NCI-H1930 (cell line): ENCODE measurements around the gene SPOP.
"Not testable (repeated sequence)": the region's sequence is repeated elsewhere in the genome, so short reads cannot be mapped to it uniquely, and the experiment has no call there.

ENCODE experiments used
- DNase-seq, 2 experiments: peaks; one replicate each; lab custom pipeline; 2025; lab: John Stamatoyannopoulos, UW

SPOP gene

DNA sequence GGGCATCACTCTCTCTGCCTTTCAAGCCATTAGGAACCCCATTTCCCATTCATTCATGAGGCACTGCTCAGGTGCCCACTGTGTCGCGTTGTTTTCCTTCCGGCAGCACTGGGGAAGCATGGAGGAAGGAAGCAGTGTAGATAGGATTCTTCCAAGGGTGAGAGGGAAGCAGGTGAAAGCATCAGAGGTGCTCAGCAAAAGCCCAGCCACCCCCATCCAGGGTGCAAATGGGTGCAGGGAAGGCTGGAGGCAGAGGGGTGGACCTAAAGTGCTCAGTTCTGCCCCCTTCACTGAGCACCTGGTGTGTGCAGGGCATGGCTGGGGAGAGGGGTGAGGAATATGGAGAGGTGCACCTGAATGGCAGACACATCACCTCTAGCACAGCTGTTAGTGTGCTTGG is 105.7 kb downstream of the SPOP start:
- DNase-seq: no peak

DNA sequence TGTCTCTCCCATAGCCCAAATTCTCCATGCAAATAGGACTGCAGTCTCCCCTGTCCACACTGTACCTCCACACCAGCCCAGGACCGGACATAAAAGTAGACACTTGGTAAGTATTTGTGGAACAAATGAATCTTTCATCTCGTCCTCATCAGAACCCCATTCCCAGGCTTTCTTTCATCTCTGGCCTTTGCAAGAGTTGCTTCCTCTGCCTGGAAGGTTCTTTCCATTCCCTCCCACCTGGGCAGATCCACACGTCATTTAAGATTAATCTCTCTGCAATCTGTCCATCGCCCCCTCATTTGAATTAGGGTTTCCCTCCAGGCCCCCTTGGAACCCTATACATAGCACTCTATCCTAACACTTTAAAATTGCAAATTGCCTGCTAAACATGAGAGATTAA is 106.1 kb downstream of the SPOP start:
- no peak for DNase-seq

DNA sequence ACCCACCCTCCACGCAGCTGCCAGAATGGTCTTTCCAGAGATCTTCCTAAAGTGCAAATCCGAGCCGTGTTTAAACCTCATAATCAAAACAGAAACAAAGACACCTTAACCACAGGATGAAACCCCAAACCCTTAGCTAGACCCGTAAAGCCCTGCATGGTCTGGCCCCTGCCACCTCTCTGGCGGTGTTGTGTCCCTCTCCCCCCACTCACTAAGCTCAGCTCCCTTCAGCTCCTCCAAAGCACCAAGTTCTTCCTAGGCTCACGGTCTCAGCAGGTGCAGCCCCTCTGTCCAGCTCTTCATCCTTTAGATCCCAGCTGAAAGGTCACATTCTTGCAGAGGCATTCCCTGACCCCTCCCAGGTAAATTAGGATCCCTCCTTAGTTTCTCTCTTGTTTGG is 106.6 kb downstream of the SPOP start:
- no peak for DNase-seq

DNA sequence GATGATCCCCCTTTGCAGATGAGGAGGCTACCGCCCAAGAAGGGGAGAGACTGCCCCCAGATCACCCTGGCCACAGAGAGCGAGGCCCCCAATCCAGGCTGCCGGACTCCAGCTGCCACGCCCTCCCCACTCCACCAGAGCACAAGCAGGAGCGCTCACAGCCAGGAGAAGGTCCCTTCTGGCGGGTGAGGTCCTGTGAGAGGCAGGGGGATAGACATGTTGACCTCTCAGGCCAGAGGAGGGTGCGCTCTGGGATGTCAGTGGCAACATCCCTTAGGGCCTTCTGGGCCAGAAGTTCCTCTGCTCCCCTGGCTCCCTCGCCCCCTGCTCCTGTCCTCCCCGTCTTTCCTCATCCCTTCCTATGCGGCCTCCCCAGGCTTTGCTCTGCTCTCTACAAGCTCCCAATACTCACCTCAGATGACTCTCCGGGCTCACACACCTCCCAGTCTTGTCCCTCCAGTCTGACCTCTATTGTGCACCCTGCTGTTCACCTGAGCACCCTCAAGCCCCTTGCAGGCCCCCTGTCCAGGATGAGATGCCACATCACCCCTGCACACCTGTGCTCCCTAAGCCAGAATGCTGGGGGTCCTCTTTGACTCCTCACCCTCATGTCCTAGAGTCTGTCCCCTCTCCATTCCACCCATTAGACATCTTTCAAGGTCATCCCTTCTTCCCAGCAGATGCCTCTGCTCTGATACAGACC is 107.2 kb downstream of the SPOP start:
- no peak for DNase-seq

DNA sequence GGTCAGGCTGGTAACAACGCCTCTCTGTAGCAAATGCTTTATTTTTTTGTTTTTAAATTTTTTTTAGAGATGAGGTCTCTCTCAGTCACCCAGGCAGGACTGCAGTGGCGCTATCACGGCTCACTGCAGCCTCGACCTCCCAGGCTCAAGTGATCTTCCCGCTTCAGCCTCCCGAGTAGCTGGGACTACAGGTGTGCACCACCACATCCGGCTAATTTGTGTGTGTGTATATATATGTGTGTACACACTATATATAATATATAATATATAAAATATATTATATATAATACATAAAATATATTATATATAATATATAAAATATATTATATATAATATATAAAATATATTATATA is 109.2 kb downstream of the SPOP start:
- DNase-seq: not testable (repeated sequence)

GRCh38 chr17:49567871-49568694 is 109.8 kb downstream of the SPOP start:
- peak; percentile 56 to 69 for DNase-seq

- no peak for DNase-seq
Observed at GRCh38 chr17:49567104-49567521, 110.8 kb downstream of the SPOP start.

DNA sequence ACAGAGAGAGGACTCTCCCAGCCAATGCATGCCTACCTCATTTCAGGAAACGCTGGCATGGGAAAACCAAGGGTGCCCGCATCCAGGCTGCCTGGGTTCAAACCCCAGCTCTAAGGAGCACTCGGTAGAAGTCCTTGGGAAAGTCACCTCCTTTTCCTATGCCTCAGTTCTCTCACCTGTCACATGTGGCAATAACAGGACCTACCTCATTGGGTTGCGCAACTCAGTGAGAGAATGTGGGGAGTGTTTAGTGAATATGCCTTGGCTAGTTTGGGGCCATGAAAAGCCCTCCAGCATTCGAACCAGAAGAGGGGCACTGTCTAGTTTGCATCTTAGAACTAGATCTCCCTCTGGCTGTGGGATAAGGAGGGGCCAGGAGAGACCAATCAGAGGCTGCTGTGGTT is 111.2 kb downstream of the SPOP start:
- no peak for DNase-seq

- DNase-seq: no peak
Observed at GRCh38 chr17:49565948-49566491, 111.9 kb downstream of the SPOP start.

GRCh38 chr17:49564638-49565037 is 113.3 kb downstream of the SPOP start:
- DNase-seq: no peak

GRCh38 chr17:49557312-49558024 is 120.4 kb downstream of the SPOP start:
- DNase-seq: peak; percentile 29 to 48

GRCh38 chr17:49556223-49556943 is 121.5 kb downstream of the SPOP start:
- DNase-seq: peak; percentile 48 to 64

DNA sequence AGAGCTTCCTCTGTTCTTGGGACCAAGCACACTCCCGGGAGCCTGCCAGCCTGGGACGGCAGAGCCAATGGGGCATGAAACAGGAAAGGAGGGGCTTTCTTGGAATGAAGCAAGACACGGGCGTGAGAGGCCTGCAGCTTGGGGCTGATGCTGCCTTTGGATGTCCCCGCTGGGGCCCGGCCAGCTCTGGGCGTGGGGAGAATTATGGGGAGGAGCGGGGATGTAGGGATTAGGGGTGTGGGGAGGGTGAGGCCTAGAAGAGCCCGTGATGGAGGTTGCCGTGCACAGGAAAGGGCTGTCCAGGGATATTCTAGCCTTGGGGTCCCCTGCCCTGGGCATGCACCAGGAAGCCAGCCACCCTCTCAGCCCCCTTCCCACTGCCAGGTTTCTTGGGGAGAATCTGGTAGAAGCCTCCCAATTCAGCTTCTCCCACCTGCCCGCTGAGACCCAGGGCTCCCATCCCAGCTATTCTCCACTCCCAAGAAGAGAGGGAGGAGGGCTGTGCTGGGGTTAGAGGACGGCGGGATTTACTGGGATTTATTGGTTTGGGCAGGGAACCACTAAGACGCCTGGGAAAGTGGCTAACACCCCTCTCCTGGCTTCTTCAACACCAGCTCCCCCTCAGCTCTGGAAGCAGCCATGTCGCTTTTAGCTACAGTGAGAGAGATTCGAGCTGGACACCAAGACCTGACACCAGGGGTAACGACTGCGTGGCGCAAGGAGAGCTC is 122.2 kb downstream of the SPOP start:
- no peak for DNase-seq

GRCh38 chr17:49554694-49555494 is 123.0 kb downstream of the SPOP start:
- DNase-seq: no peak

- no peak for DNase-seq
Observed at GRCh38 chr17:49553676-49554335, 124.1 kb downstream of the SPOP start.

- DNase-seq: no peak
Observed at GRCh38 chr17:49552070-49552751, 125.7 kb downstream of the SPOP start.

DNA sequence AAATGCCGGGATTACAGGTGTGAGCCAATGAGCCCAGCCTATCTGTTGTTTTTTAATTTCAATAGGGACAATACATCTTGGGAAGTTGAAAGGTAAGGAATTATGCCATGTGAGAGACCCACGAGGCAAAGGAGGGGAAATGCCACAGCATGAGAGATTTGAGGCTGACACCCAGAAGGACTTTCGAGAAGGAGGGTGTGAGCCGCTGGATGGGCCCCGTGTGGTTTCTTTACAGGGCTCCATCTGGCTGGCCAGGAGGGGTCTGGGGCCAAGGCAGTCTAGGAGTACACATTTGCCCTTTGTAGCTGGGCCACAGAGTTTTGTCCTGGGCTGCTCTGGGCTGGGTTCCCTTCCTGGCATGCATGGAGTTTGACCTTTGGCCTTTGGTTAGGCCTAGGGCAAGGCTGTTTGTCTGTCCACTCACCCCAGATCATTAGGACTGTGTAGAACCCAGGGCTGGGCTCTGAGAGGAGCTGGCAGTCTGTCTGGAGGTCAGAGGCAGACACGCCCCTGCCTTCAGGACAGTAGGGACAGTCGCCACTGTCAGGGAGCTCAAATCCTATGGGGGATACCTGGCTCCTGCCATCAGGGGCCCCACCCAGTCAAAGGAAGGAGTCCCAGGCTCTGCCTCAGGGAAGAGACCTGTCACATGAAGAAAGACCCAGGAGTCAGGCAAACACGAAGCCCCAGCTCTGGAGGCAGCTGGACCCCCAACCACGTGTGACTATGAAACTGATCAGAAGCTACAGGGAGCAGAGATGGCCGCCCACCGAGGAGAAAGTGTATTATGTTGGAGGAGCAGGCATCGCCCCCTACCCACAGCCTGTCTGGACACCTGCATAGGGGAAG is 126.5 kb downstream of the SPOP start:
- no peak for DNase-seq

DNA sequence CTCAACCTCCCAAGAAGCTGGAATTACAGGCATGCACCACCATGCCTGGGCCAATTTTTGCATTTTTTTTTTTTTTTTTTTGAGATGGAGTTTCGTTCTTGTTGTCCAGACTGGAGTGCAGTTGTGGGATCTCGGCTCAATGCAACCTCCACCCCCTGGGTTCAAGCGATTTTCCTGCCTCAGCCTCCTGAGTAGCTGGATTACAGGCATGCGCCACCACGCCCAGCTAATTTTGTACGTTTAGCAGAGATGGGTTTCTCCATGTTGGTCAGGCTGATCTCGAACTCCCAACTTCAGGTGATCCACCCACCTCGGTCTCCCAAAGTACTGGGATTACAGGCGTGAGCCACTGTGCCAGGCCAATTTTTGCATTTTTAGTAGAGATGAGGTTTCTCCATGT is 127.1 kb downstream of the SPOP start:
- DNase-seq: not testable (repeated sequence)
